HepG2 (cell line): ENCODE results near the gene LRRC40. TPM values are rescaled to one million over a fixed set of nuclear protein-coding genes. Genes with fewer than 3 reads are reported as not detected.

ENCODE experiments used
- ADNP ChIP-seq: sonication (generic); formaldehyde crosslinking; IDR thresholded peaks from 2 replicates; pipeline ENCODE4 v1.4.0; 2020; ENCODE audit warnings: missing genetic modification reagents
- ARNTL ChIP-seq: sonication (generic); formaldehyde crosslinking; IDR thresholded peaks from 2 replicates; pipeline ENCODE4 v1.4.0; 2020; ENCODE audit warnings: mild to moderate bottlenecking, missing genetic modification reagents
- CENPT ChIP-seq: sonication (generic); formaldehyde crosslinking; IDR thresholded peaks from 2 replicates; pipeline ENCODE4 v1.8.0; 2022; ENCODE audit warnings: low read depth, mild to moderate bottlenecking, moderate library complexity, missing genetic modification reagents
- GLI4 ChIP-seq: sonication (generic); formaldehyde crosslinking; IDR thresholded peaks from 2 replicates; pipeline ENCODE4 v1.5.1; 2020; ENCODE audit warnings: missing genetic modification reagents, mild to moderate bottlenecking, moderate library complexity, borderline replicate concordance
- HES4 ChIP-seq: sonication (generic); formaldehyde crosslinking; IDR thresholded peaks from 2 replicates; pipeline ENCODE4 v1.9.0; 2021; ENCODE audit warnings: mild to moderate bottlenecking, missing genetic modification reagents, borderline replicate concordance
- HMG20A ChIP-seq: IDR thresholded peaks from 2 replicates; pipeline ENCODE4 v1.6.1; 2016; ENCODE audit warnings: borderline replicate concordance
- IKZF5 ChIP-seq: IDR thresholded peaks from 2 replicates; pipeline ENCODE4 v1.6.1; 2018; ENCODE audit warnings: missing genetic modification reagents, mild to moderate bottlenecking, missing compliant biosample characterization
- KLF6 ChIP-seq: IDR thresholded peaks from 2 replicates; pipeline ENCODE4 v1.8.0; 2016; ENCODE audit warnings: missing biosample characterization, missing genetic modification reagents
- MYC ChIP-seq: sonication (generic); formaldehyde crosslinking; IDR thresholded peaks from 2 replicates; pipeline ENCODE4 v1.9.0; 2021; ENCODE audit warnings: missing genetic modification reagents, borderline replicate concordance
- NCOA5 ChIP-seq: sonication (generic); formaldehyde crosslinking; IDR thresholded peaks from 2 replicates; pipeline ENCODE4 v1.4.0; 2020; ENCODE audit warnings: missing genetic modification reagents
- NPAS2 ChIP-seq: sonication (generic); formaldehyde crosslinking; IDR thresholded peaks from 2 replicates; pipeline ENCODE4 v1.8.0; 2022; ENCODE audit warnings: mild to moderate bottlenecking, missing genetic modification reagents, borderline replicate concordance
- PRMT3 ChIP-seq: sonication (generic); formaldehyde crosslinking; IDR thresholded peaks from 2 replicates; pipeline ENCODE4 v1.8.1; 2022; ENCODE audit warnings: low read depth, mild to moderate bottlenecking, moderate library complexity, missing genetic modification reagents, borderline replicate concordance
- RAD21 ChIP-seq: fragments of 450-650 bp; formaldehyde crosslinking; IDR thresholded peaks from 2 replicates; pipeline ENCODE4 v1.5.0; 2020; ENCODE audit warnings: mild to moderate bottlenecking
- RARG ChIP-seq: sonication (generic); formaldehyde crosslinking; IDR thresholded peaks from 2 replicates; pipeline ENCODE4 v1.4.0; 2020; ENCODE audit warnings: low read depth, mild to moderate bottlenecking, missing genetic modification reagents
- RBAK ChIP-seq: sonication (generic); formaldehyde crosslinking; IDR thresholded peaks from 2 replicates; pipeline ENCODE4 v1.5.1; 2020; ENCODE audit warnings: mild to moderate bottlenecking, missing genetic modification reagents
- SUZ12 ChIP-seq: fragments of 150-350 bp; IDR thresholded peaks from 2 replicates; pipeline ENCODE4 v1.6.1; 2014; ENCODE audit warnings: low read depth, low read length
- ZFP82 ChIP-seq: sonication (generic); formaldehyde crosslinking; IDR thresholded peaks from 2 replicates; pipeline ENCODE4 v1.5.1; 2020; ENCODE audit warnings: mild to moderate bottlenecking, missing genetic modification reagents, borderline replicate concordance
- ZNF121 ChIP-seq: sonication (generic); formaldehyde crosslinking; IDR thresholded peaks from 2 replicates; pipeline ENCODE4 v1.5.0; 2020; ENCODE audit warnings: mild to moderate bottlenecking, missing genetic modification reagents
- ZNF136 ChIP-seq: sonication (generic); formaldehyde crosslinking; IDR thresholded peaks from 2 replicates; pipeline ENCODE4 v1.8.1; 2022; ENCODE audit warnings: low read depth, mild to moderate bottlenecking, moderate library complexity, missing genetic modification reagents
- ZNF180 ChIP-seq: sonication (generic); formaldehyde crosslinking; IDR thresholded peaks from 2 replicates; pipeline ENCODE4 v1.4.0; 2020; ENCODE audit warnings: low read depth, missing genetic modification reagents, borderline replicate concordance
- ZNF317 ChIP-seq: sonication (generic); formaldehyde crosslinking; IDR thresholded peaks from 2 replicates; pipeline ENCODE4 v1.5.0; 2020; ENCODE audit warnings: mild to moderate bottlenecking, missing genetic modification reagents
- ZNF468 ChIP-seq: sonication (generic); formaldehyde crosslinking; IDR thresholded peaks from 2 replicates; pipeline ENCODE4 v1.8.0; 2022; ENCODE audit warnings: mild to moderate bottlenecking, moderate library complexity, missing genetic modification reagents
- ZNF563 ChIP-seq: sonication (generic); formaldehyde crosslinking; IDR thresholded peaks from 2 replicates; pipeline ENCODE4 v1.8.0; 2022; ENCODE audit warnings: mild to moderate bottlenecking, moderate library complexity, missing genetic modification reagents
- ZNF639 ChIP-seq: conservative IDR thresholded peaks from 2 replicates; pipeline ENCODE4 v1.6.1; 2018; ENCODE audit warnings: missing genetic modification reagents
- ZNF7 ChIP-seq: IDR thresholded peaks from 2 replicates; pipeline ENCODE4 v1.6.1; 2016; ENCODE audit warnings: missing biosample characterization, missing genetic modification reagents
- ZNF788 ChIP-seq: sonication (generic); formaldehyde crosslinking; IDR thresholded peaks from 2 replicates; pipeline ENCODE4 v1.5.0; 2020; ENCODE audit warnings: mild to moderate bottlenecking, missing genetic modification reagents, borderline replicate concordance
- polyA plus RNA-seq, 8 experiments: library from polyadenylated mRNA; depleted of rRNA in 3 of 8; stranded (reverse) in 7 of 8; unstranded in 1 of 8; fragments of >200 nt; fragmentation: Illumina TruSeq in 4 of 8; extraction: Trizol in 4 of 8; gene quantifications; 2 replicates each; pipeline versions ENCODE4 v1.2.1 to v1.2.3, GENCODE V29; 2011 to 2016; ENCODE audit warnings: low read depth in 4 of 8, missing spikeins in 1 of 8, mixed read lengths in 1 of 8; ENCODE audit not compliant: insufficient read depth in 1 of 8
- total RNA-seq, 5 experiments: library from RNA; depleted of rRNA; stranded (reverse); fragments of >200 nt; fragmentation: Illumina TruSeq; extraction: Trizol; gene quantifications; 2 replicates each; pipeline ENCODE4 v1.2.3, GENCODE V29; 2016; ENCODE audit warnings: low read depth in 1 of 5
- TF ChIP-seq, protein P1 (sequence below): sonication (generic); formaldehyde crosslinking; IDR thresholded peaks from 2 replicates; pipeline ENCODE4 v1.5.0; 2020; ENCODE audit warnings: missing genetic modification reagents

LRRC40 gene
- total and polyA plus RNA-seq, 2 of the 13 experiments (the other 11 are each of a cell fraction or from before 2014, with no cell fraction given) = 10.3 to 32.7 TPM

- TF ChIP-seq ZFP82 (no peak), MYC (CRISPR knock-in tag) (peak; percentile 92), GLI4 (CRISPR knock-in tag) (0 out of 2 replicates have a peak, but pooled peaks have one; percentile 37), ZNF180 (CRISPR knock-in tag) (no peak), HES4 (peak; percentile 25; the same call in 1 of the 2 replicates), ZNF136 (0 out of 2 replicates have a peak, but pooled peaks have one; percentile 89), ZNF121 (CRISPR knock-in tag) (0 out of 2 replicates have a peak, but pooled peaks have one; percentile 50), ZNF7 (CRISPR knock-in tag) (no peak; the same call in 1 of the 2 replicates), ZNF639 (CRISPR knock-in tag) (peak; percentile 87), KLF6 (CRISPR knock-in tag) (peak; percentile 96), ADNP (CRISPR knock-in tag) (no peak), ARNTL (CRISPR knock-in tag) (no peak; the same call in 1 of the 2 replicates), ZNF317 (no peak), RBAK (no peak), NCOA5 (CRISPR knock-in tag) (no peak), PRMT3 (CRISPR knock-in tag) (no peak; the same call in 1 of the 2 replicates), CENPT (CRISPR knock-in tag) (no peak), ZNF788 (CRISPR knock-in tag) (peak; percentile 98; the same call in 1 of the 2 replicates), HMG20A (CRISPR knock-in tag) (peak; percentile 34), ZNF468 (CRISPR knock-in tag) (no peak), IKZF5 (peak; percentile 90), ZNF563 (CRISPR knock-in tag) (peak; percentile 39; the same call in 1 of the 2 replicates), NPAS2 (CRISPR knock-in tag) (no peak), RARG (CRISPR knock-in tag) (no peak), RAD21 (peak; percentile 11; the same call in 1 of the 2 replicates), SUZ12 (0 out of 2 replicates have a peak, but pooled peaks have one; percentile 5)
- TF ChIP-seq, protein P1, sequence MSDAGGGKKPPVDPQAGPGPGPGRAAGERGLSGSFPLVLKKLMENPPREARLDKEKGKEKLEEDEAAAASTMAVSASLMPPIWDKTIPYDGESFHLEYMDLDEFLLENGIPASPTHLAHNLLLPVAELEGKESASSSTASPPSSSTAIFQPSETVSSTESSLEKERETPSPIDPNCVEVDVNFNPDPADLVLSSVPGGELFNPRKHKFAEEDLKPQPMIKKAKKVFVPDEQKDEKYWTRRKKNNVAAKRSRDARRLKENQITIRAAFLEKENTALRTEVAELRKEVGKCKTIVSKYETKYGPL = peak; percentile 78; the same call in 1 of the 2 replicates
Measured at GRCh38 chr1:70205434-70206118, at the start of gene LRRC40 (continued).
